ENCODE measurements around the gene HES5.

DNA sequence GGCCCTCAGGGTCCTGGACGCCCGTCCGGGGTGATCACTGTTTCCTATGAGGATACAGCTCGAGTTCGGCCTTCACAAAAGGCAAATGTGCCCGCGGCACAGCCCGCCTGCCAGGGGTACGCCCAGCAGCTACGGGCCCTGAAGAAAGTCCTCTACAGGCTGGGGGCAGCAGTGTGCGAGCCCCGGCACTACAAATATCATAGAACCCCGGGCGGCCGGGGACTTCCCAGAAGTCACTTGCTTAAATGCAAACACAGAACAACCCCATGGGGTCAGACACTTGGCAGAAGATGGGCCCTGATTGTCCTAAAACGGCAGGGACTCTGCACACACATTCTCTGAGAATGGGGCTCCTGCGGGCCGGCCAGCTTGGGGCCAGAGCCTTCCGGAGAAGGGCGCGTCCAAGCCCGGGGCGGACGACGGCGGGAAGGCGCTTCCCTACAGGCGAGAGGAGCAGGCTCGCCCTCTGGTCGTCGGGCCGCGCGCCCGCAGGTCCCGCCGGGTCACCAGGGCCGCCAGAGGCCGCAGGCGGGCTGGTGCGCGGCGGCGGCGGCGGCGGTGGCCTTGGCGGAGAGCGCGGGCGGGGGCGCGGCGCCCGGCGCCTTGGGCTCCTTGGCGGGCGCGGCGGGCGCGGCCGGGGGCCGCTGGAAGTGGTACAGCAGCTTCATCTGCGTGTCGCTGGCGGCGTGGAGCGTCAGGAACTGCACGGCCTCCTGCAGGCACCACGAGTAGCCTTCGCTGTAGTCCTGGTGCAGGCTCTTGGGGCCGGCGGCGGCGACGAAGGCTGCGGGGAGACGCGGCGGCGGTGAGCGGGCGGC lies 888 bp downstream of the HES5 start:
- TF ChIP-seq, protein P1, sequence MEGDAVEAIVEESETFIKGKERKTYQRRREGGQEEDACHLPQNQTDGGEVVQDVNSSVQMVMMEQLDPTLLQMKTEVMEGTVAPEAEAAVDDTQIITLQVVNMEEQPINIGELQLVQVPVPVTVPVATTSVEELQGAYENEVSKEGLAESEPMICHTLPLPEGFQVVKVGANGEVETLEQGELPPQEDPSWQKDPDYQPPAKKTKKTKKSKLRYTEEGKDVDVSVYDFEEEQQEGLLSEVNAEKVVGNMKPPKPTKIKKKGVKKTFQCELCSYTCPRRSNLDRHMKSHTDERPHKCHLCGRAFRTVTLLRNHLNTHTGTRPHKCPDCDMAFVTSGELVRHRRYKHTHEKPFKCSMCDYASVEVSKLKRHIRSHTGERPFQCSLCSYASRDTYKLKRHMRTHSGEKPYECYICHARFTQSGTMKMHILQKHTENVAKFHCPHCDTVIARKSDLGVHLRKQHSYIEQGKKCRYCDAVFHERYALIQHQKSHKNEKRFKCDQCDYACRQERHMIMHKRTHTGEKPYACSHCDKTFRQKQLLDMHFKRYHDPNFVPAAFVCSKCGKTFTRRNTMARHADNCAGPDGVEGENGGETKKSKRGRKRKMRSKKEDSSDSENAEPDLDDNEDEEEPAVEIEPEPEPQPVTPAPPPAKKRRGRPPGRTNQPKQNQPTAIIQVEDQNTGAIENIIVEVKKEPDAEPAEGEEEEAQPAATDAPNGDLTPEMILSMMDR (IDR thresholded peaks at IDR 0.05): peak in 2 of 6 experiments; percentile 33 to 39
- TF ChIP-seq EP300 (IDR thresholded peaks at IDR 0.05) (no peak), POLR2A (IDR thresholded peaks at IDR 0.05) (no peak)

Measured in upper lobe of left lung (tissue), 4 donors.